ENCODE data around the gene PXN.
"Not testable (repeated sequence)": the region's sequence is repeated elsewhere in the genome, so short reads cannot be mapped to it uniquely, and the experiment has no call there.

PXN gene

DNA sequence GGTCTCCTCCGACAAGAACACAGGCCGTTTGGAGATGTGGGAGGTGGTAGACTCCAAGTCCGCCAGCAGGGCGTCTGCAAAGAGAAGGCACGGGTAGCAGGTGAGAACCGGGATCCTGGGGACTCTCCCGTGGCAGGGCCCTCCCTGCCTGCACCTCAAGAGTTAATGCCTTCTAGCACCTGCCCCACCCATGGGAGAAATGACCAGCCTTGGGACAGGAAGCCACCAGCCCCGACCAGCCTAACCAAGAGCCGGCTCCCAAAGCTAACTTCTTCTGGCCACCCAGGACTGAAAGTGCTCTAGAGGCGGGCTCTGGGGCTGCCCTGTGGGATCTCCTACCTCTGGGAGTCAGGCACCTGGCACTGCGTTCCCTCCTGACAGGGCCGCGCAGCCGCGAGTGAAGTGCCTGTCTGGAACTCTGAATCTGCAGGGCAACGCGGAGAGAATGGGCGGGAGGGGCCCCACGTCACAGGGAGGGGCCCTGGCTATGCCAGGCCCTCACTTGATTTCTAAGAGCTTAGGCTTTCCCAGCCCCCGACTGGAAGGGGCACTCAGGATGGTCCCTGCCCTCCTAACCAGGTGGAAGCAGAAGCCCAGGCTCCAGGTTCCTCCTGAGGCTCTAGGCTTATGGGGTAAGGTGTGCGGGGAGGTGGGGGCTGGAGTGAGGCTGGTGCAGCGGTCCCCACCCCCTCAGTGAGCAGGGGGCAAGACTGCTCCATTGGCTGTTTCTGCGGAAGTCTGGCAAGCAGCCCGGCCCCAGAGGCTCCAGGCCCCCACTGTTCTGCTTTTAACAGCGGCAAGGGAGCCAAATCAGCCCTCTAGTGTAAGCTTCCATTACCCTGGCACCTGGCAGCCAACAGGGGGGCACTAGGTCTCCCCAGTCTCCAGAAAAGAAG lies 41.0 kb downstream of the PXN start:
- DNase-seq: no peak

- no peak for DNase-seq
Measured at GRCh38 chr12:120223458-120224303, 41.8 kb downstream of the PXN start.

DNA sequence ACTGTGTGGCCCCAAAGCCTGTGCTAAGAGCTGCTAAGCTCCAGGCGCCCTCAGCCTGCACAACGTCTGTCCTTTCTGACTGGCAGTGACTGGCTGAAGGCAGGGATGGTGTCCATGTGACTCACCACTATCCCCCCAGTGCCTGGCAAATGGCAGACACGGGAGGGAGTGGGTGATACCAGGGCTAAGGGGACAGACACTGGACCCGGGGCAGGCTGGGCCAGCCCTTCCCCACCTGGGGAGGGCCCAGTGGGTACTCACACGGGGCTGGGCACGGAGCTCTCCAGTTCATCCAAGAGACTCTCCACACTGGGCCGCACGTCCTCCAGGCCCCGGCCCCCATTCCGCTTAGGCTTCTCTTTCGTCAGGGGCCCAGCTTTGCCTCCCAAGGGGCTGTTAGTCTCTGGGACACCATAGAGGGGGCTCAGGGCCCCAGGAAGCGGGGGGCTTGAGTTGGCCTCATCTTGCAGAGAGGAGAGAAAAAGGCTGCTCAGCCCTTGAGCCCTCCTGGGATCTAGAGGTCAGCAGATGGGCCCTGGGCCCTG lies 43.2 kb downstream of the PXN start:
- no peak for DNase-seq

DNA sequence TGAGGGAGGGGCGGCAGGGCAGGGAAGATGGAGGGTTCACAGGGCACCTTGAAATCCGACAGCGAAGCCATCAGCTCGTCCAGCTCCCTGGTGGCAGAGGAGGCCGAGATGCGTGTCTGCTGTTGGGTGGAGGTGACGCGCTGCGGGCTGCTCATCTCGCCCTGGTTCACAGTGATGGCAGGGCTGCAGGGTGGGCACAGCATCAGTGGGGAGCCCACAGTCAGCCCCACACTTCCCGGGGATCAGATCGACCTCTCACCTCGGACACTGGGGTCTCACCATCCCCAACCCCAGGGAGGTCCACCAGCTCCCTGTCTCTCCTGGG lies 44.0 kb downstream of the PXN start:
- no peak for DNase-seq

DNA sequence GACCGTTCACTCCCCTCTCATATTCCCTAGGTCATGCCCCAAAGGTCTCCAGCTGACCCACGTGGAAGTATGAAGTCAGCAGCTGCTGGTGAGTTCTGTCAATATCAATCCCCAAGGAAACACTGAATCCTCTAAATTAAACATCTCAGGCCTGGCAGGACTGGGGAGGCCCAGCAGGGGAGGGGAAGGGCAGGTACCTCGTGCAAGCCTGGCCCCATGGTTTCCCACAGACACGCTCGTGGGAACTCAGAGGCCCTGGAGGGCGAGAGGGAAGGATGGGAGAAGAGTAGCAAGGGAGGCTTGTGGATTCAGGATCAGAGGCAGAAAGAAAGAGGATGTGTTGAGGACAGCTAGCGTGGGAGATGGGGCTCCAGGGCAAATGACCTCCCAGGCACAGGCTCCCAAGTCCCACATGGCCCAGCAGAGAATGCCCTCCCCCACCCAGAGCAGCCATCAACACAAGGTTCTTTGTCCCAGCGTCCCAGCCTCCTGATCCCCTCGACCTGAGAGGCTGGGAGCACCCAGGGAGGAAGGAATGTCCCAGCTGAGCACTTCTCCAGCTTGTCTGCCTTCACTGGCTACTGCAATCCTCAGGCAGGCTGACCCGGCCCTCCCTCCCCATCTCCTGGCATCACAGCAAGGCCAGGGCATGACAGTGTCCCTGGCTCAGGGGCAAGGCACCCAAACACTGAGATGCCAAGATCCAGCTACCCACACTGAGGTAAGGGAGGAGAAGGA lies 44.5 kb downstream of the PXN start:
- no peak for DNase-seq

DNA sequence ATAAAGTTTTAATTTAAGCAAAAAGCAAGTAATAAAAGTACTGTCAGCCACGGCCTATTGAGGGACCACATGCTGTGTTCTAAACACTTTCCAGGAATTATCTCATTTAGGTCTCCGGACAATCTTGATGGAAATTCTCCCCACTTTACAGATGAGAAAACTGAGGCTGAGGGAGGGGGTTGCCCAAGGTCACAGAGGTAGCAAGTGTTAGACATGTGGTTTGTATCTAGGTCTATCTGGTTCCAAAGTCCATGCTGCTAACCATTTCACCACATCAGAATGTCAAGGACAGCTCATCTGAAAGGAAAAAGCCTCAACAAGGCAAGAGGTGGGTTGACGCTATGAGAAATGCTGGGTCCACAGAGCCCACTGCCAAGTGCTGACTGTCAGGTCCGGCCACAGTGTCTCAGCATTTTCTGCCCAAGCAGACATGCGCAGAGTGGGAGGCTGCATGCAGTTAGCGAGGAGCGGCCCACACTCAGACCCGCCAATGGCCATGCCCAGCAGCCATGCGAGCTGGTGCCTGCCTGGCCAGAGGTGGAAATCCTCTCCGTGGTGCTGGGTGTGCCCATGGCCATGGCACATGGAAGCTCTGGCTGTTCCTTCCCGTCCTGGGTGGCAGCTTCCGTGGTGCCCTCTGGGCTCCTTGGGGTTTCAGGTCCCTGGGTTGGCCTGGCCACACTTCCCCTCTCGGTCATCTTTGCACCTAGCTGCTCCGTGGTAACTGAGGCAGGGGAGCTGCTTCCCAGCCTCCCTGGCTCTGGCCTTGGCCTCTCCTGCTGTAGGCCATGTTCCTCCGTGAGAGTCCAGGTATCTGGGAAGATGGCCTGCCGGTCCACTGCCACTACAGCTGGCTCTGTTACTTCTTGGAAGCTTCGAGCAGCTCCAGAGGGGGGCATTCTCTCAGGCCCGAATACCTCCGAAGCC lies 46.6 kb downstream of the PXN start:
- DNase-seq: no peak

DNA sequence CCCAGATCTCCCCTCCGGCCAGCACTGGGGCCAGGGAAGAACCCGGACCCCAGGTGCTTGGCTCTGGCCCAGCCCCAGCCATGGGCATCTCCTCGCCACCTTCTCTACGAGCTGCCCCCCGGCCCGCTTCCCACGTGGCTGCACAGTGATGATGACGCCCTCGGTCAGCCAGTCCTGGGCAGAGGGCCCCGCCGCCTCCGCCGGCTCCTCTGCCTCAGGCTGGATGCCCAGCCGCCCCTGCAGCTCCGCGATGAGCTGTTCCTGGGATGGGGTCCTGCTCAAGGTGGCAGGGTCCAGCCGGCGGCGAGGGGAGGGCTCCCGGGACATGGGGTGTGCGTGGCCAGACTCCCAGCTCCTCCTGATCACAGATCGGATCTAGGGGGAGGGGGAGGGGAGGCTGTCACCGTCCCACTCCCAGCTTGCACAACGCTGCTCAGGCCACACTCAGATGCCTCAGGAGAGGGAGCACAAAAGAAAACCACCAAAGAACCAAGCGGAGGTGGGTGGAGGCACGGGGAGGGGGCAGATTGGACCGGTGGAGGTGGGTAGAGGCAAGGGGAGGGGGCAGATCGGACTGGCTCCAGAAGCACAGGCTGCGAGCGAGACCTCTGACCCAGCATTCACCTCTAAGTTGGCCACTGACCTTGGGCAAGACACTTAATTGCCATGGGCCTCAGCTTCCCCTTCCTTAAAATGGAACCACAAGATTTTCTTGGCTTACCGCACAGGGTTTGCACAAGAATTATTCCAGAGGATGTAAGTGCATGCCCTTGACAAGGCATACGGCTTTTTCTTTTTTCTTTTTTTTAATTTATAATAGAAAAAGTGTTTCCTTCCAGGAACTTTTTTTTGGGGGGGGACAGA lies 48.6 kb downstream of the PXN start:
- no peak for DNase-seq

DNA sequence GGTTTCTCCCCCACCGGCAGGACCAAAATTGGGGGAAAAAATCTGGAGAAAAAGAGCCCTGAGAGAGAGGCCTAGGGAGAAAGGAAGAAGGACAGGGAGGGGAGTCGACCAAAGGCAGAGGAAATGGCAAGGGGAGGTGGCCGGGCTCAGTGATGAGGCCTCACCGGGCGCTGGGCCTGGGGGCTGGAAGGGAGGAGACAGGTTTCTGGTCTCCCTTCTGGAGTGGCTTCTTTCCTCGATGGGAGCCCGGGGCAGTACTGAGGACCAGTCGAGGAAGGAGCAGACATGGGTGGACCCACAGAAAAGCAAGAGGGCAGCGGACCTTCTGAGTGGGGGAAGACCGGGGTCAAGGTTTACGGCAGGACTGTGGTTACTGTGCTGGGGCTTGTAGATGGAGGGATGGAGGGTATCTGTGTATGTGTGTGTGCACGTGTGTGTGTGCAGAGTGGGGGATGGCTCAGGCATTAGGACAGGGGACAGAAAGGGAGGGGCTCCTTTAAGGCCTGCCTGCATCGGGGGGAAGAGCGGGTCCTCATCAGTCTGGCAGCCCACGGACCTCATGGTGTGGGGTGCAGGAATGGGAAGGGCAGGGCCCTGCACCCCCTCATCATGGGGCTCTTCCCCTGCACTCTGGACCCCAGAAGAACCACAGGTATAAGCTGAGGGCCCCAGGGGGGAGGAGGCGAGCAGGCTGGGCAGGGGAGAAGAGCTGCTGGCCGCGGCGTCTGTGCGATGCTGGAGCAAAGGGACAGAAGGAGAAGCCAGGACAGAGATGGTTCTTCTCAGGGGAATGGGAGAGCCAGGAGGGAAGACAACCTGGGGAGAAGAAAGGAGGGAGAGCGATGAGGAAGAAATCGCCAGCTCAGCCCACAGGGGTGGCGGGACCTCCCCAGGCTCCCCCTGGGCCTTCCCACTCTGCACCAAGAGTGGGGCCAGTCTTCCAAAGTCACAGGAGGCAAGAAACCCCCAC lies 49.5 kb downstream of the PXN start:
- DNase-seq: no peak

GRCh38 chr12:120215357-120215735 lies 50.2 kb downstream of the PXN start:
- no peak for DNase-seq

DNA sequence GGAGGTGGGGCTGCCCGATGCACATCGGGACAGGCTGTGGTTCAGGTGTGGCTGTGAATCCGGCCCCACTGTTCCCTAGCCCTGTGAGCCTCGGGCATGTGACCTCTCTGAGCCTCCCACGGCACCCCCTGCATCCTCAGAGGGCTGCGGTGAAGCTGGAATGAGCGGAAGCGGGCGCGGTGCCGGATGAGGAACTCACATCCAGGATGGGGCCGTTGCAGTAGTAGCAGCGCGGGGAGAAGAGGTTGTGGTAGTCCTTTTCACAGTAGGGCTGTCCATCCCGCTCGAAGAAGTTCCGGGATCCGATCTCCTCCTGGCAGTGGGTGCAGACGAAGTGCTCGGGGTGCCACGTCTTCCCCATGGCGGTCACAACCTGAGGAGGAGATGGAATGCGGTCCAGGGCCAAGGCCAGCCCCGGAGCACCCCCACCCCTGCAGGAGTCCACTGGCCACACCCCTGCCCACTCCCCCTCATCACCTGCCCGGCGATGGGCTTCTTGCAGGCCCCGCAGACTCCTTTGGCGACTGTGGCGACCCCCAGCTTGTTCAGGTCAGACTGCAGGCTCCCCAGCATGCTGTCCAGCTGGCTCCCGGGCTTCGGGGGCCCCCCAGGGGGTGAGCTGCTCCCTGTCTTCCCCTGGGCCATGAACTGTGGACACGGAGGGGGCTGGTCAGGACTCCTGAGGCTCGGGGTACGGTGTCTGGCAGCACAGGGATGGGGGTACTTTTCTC lies 50.7 kb downstream of the PXN start:
- DNase-seq: no peak

DNA sequence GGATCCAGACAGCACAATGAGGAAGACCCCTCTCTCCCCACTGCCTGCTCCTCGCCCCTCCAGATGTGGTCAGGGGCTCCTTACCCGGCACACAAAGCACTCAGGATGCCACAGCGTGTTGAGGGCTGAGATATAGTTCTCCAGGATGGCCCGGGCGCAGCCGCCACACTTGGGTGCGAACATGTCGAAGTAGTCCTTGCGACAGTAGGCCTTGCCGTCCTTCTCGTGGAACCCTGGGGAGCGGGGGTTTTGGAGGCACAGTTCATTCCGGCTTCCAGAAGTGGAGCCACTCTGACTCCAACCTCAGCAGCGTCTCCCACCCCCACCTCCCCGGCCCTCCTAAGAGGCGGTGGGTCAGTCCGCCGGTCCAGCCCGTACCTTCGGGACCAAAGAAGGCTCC lies 51.8 kb downstream of the PXN start:
- no peak for DNase-seq

- DNase-seq: not testable (repeated sequence)
Measured at GRCh38 chr12:120213182-120213581, 52.3 kb downstream of the PXN start.

DNA sequence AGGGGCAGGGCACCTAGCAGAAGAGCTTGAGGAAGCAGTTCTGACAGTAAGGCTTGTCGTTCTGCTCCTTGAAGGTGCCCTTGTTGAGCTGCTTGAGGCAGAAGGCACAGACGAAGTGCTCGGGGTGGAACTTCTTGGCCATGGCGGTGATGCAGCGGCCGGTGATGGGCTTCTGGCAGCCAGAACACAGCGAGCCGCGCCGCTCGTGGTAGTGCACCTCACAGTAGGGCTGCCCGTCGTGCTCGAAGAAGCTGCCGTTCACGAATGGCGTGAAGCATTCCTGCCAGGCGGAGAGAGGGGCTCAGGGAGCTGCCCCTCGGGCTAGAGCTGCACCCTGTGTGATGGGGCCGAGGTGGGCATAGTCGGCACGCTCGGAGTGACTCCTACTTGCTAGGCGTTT lies 53.2 kb downstream of the PXN start:
- no peak for DNase-seq

- DNase-seq: no peak
Measured at GRCh38 chr12:120211904-120212283, 53.6 kb downstream of the PXN start.

DNA sequence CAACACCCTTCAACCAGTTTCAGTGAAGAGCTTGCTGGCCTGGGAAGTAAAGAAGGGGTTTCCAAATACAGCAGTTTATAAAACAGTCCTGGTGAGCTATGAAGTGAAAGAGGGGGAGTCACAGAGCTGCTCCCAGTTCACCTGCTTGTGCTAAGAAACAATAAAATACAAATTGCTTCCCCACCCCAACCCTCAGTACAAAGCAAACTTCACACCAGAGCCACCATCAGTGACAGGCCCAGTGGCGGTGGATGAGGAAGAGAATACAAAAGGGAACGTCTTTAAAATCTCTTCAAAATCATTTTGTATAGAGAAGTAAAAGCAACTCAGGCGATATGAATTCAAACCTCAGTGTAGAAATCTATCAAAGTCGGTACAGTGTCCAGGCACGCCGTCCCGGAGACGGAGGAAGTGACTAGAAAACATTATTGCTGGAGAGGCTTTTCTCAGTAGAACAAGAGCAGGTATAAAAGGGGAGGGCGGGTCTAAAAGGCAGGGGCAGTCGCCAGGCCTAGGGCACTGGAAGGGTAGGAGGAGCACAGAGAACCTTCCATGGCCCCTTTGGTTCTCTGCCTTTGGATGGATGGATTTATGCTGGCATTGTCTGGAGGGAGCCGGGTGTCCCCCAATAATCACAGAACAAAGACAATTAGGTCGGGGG lies 54.2 kb downstream of the PXN start:
- no peak for DNase-seq

GRCh38 chr12:120209851-120210250 lies 55.7 kb downstream of the PXN start:
- no peak for DNase-seq

DNA sequence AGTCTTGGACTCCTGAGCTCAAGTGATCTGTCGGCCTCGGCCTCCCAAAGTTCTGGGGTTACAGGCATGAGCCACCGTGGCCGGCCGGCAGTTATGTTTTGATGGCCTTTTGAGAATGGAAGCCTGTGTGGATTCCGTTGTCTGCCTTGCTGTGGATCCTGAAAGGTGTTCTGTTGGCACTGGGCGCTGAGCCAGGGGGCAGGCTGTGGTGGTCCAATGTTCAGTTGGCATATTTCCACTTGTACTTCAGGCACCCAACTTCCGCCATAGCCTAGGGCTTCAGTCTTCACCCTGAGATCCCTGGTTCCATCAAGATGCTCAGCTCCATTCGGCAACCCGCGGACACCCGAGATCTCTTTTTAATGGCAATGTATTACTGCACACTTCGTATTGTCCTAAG lies 58.3 kb downstream of the PXN start:
- DNase-seq: no peak

DNA sequence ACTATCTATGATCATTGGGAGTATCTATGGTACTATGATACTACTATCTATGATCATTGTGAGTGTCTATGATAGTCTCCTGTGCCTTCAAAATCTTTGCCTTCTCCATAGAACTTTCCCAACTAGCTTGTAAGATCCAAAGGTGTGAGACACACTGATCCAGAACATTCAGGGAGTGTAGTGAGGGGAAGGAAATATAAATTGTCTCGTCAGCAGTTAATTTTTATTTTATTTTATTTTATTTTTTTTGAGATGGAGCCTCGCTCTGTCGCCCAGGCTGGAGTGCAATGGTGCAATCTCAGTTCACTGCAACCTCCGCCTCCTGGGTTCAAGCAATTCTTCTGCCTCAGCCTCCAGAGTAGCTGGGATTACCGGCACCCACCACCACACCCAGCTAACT lies 58.7 kb downstream of the PXN start:
- not testable (repeated sequence) for DNase-seq

GRCh38 chr12:120206228-120206627 lies 59.3 kb downstream of the PXN start:
- DNase-seq: no peak

All from activated naive CD4-positive, alpha-beta T cell treated with Interleukin-2 at 50 U/mL for 16 hours (primary cell).